Measurements from ENCODE around the gene C3orf20. TPM values are rescaled to one million over a fixed set of nuclear protein-coding genes. Genes with fewer than 3 reads are reported as not detected.

Gene C3orf20
- total and polyA plus RNA-seq, 2 of the 13 experiments (the other 11 are each of a cell fraction or from before 2014, with no cell fraction given): 0.03 to 0.04 TPM

DNA sequence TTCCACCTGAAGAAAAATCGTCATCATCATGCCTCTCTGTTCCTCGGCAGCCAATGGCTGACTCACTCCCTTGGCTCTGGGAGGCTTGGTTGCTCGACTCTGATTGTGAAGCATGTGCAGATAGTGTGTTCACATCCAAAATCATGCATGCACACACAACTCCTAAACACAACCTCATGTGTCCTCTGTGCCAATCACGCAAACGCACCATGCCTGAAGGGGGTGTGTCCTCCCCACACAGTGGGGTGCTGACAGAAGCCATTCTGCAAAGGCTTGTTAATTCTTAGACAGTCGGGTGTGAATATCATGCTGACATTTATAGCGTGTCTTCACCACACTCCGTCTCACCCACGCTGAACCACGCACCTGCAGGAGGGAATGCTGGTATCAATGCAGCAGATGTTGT lies 34.8 kb upstream of the C3orf20 start (continued):
- TF ChIP-seq, protein P1, sequence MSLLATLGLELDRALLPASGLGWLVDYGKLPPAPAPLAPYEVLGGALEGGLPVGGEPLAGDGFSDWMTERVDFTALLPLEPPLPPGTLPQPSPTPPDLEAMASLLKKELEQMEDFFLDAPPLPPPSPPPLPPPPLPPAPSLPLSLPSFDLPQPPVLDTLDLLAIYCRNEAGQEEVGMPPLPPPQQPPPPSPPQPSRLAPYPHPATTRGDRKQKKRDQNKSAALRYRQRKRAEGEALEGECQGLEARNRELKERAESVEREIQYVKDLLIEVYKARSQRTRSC (CRISPR knock-in tag; IDR thresholded peaks at IDR 0.05; ENCODE audit: low read depth): no peak

DNA sequence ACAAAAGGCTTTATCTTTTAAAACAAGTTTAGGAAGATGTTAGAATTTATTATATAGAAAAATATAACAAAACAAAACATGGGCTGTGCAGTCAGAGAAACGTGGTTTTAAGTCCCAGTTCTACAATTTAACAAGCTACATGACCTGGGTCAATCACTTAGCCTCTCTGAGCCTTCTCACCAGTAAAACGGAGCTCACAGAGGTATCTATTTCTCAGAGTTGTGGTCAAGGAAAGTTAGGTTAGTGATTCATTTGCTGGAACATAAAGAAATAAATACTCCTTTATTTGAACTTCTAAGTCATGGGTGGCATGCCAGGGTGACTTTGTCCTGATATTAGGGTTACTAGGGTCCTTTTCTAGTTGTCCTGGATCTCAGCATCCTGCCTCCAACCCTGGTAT lies 34.2 kb upstream of the C3orf20 start:
- POLR2A ChIA-PET: no interaction called here
- 0% methylated on average over 2 of the region's 2 CpGs for WGBS (ENCODE audit: low lambda C conversion rate)
- in situ Hi-C loops (cut with HindIII; ENCODE audit: extremely low pct_ligation_motif_present, low pct_unique_long_range_greater_than_20kb): no loop called here

More for the DNA sequence above, 34.2 kb upstream of the C3orf20 start:
- no peaks in the 10 kb centered on the region for H3K79me2 ChIP-seq (ENCODE audit: insufficient read depth, low read length)
- no peak overlapping the region for H3K27ac ChIP-seq (ENCODE audit: extremely low read length, insufficient read depth, low read length)
- no peak overlapping the region for H3K9ac ChIP-seq (ENCODE audit: insufficient read depth, low read depth, low read length)
- no peaks in the 10 kb centered on the region for H3K36me3 ChIP-seq (replicated peaks in 1 of 2; ENCODE audit: control insufficient read depth in 1 of 2, insufficient read depth in 2 of 2, low read length in 2 of 2)
- FAIRE-seq (no peak), ATAC-seq (no peak), DNase-seq (ENCODE audit: low spot score) (no peak)
- no peak overlapping the region for H3K4me2 ChIP-seq (ENCODE audit: low read depth, low read length)
- no peaks in the 10 kb centered on the region for H3K4me1 ChIP-seq (ENCODE audit: insufficient read depth, low read length)
- no peak overlapping the region for H2AFZ ChIP-seq (ENCODE audit: low read length)
- no peaks in the 10 kb centered on the region for H4K20me1 ChIP-seq (ENCODE audit: insufficient read depth, low read length)
- peaks cover 0 to 18% of the 10 kb centered on the region in 2 experiments; a peak in 2 of 5 replicates for H3K27me3 ChIP-seq (ENCODE audit: control insufficient read depth in 1 of 2, insufficient read depth in 2 of 2, low read length in 2 of 2)
- CTCF ChIA-PET (ENCODE audit: low intra/inter-chr PET ratio, low total read pairs): no interaction called here
- intact Hi-C loops (cut with micrococcal nuclease; ENCODE audit: unreplicated experiment): no loop called here
- H3K9me3 ChIP-seq (ENCODE audit: low read length): no peaks in the 10 kb centered on the region
- H3K4me3 ChIP-seq (replicated peaks in 1 of 3; ENCODE audit: insufficient read depth in 1 of 3, low read depth in 2 of 3, low read length in 3 of 3): no peak overlapping the region
- BruUV-seq (replicated peaks): no TSS peak
- TF ChIP-seq MEF2D (CRISPR knock-in tag; IDR thresholded peaks at IDR 0.05) (no peak), ZNF180 (CRISPR knock-in tag; IDR thresholded peaks at IDR 0.05; ENCODE audit: borderline replicate concordance, low read depth) (no peak), NFATC3 (CRISPR knock-in tag; IDR thresholded peaks at IDR 0.05) (no peak), NFE2L2 (IDR thresholded peaks at IDR 0.05; ENCODE audit: low read length) (no peak), ZSCAN20 (CRISPR knock-in tag; IDR thresholded peaks at IDR 0.05; ENCODE audit: borderline replicate concordance) (no peak), EED (CRISPR knock-in tag; IDR thresholded peaks at IDR 0.05) (no peak), NFE2 (CRISPR knock-in tag; IDR thresholded peaks at IDR 0.05) (no peak)
- TF ChIP-seq, protein P2, sequence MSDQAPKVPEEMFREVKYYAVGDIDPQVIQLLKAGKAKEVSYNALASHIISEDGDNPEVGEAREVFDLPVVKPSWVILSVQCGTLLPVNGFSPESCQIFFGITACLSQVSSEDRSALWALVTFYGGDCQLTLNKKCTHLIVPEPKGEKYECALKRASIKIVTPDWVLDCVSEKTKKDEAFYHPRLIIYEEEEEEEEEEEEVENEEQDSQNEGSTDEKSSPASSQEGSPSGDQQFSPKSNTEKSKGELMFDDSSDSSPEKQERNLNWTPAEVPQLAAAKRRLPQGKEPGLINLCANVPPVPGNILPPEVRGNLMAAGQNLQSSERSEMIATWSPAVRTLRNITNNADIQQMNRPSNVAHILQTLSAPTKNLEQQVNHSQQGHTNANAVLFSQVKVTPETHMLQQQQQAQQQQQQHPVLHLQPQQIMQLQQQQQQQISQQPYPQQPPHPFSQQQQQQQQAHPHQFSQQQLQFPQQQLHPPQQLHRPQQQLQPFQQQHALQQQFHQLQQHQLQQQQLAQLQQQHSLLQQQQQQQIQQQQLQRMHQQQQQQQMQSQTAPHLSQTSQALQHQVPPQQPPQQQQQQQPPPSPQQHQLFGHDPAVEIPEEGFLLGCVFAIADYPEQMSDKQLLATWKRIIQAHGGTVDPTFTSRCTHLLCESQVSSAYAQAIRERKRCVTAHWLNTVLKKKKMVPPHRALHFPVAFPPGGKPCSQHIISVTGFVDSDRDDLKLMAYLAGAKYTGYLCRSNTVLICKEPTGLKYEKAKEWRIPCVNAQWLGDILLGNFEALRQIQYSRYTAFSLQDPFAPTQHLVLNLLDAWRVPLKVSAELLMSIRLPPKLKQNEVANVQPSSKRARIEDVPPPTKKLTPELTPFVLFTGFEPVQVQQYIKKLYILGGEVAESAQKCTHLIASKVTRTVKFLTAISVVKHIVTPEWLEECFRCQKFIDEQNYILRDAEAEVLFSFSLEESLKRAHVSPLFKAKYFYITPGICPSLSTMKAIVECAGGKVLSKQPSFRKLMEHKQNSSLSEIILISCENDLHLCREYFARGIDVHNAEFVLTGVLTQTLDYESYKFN (CRISPR knock-in tag; conservative IDR thresholded peaks at IDR 0.05): no peak

Measured in HepG2 (cell line).